CD4-positive, alpha-beta T cell treated with Interferon gamma for 1 hour (primary cell): Measurements from ENCODE around the gene AP2A2.

Experiments used
- DNase-seq: peaks from one replicate; pipeline ENCODE4 v3.0.0-alpha.2; 2020

The AP2A2 gene

DNA sequence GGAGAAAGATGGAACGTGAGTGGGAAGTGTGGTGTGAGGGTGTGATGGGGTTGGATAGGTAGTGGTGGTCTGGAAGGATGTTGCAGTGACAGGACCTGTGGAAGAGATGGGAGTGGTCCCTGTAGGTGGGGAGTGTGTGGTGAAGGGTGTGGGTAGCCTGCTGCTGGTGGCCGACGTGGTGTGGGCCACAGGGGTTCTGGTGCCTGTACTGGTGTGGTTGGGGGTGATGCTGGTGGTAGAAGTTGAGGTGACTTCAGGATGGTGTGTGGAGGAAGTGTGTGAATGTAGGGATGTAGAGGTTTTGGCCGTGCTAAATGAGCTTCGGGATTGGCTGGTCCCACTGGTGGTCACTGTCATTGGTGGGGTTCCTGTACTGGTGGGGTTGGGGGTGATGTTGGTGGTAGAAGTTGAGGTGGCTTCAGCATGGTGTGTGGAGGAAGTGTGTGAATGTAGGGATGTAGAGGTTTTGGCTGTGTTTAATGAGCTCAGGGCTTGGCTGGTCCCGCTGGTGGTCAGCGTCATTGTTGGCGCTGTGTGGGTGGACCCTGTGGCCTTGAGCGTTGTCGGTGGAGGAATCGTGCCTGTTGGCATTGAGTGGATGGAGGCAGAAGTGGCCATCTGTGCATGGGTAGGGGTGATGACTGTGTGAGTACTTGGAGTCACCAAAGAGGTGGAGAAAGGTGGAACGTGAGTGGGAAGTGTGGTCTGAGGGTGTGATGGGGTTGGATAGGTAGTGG lies 91.8 kb downstream of the AP2A2 start:
- no peak for DNase-seq

DNA sequence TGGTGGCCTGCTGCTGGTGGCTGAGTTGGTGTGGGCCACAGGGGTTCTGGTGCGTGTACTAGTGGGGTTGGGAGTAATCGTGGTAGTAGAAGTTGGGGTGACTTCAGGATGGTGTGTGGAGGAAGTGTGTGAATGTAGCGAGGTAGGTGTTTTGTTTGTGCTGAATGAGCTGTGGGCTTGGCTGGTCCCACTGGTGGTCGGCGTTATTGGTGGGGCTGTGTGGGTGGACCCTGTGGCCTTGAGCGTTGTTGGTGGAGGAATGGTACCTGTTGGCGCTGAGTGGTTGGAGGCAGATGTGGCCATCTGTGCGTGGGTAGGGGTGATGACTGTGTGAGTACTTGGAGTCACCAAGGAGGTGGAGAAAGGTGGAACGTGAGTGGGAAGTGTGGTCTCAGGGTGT lies 92.4 kb downstream of the AP2A2 start:
- no peak for DNase-seq

DNA sequence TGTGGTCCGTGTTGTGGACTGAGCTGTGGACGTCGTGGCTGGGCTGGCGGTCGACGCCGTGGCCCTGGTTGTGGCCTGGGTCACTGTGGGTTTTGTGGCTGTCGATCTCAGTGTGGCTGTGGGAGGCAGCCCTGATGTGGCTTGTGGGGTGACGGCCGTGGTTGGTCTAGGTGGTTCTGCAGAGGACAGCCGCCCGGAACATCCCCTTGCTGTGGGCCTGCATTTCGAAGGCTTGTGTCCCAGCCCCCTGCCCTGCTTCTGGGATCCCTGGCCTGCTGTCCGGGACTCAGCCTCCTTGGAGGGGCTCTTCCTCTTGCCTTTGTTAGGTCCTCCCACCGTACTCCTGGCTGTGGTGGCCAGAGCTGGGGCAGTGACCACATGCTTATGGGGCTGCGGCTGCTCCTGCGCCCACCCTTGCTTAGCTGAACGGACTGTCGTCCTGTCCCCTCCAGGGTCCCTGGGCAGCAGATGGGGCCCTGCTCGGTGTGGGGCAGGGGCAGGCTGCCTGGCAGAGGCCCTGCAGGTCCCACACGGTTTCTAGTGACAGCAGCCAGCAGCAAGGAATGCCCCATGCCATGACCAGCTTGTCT lies 93.7 kb downstream of the AP2A2 start:
- DNase-seq = no peak

DNA sequence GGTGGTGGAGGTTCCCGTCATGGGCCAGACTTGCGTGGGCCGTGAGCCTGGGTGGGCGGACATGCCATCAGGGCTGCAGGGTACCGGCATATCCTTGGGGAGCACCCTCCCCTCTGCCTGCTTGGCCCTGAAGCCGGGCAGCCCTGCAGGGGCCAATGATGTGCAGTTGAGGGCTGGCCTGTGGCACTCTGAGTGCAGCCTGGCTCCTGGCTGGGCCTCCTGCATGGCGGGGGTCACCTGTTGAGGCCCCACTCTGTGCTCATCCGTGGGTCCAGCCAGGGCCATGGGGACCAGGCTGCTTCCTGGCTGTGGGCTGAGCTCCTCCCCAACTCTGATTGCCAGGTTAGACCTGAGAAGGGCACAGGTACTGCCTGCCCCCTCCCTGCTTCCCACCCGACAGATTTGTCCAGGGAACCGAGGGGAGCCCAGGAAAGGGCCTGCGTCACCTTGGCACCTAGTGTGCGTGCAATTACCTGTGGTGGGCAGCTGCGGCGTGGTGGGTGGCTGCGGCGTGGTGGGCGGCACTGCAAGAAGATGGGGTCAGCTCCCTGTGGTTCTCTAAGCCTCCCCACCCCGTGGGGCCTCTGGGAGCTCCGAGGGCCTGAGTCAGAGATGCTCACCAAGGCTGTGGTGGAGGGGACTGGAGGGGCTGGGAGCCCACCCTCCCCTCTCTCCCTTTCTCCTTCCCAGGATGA lies 94.7 kb downstream of the AP2A2 start:
- no peak for DNase-seq

DNA sequence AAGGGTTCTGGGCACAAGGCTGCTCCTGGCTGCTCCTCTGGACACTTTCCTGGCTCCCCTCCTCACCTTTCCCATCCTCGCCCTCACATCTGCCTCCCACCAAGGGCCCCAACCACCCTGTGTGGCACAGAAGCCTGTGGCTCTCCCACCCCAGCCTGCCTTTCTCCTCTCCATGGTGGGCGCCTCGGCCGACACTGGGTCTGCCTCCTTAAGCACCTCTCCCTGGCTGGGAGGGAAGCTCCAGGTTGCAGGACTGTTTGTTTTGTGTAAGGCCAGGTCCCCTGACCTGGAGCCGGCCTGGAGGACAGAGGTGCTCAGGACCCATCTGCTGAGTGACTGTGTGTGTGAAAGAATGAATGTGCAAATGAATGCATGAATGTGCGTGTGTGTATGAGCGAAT lies 96.7 kb downstream of the AP2A2 start:
- no peak for DNase-seq

DNA sequence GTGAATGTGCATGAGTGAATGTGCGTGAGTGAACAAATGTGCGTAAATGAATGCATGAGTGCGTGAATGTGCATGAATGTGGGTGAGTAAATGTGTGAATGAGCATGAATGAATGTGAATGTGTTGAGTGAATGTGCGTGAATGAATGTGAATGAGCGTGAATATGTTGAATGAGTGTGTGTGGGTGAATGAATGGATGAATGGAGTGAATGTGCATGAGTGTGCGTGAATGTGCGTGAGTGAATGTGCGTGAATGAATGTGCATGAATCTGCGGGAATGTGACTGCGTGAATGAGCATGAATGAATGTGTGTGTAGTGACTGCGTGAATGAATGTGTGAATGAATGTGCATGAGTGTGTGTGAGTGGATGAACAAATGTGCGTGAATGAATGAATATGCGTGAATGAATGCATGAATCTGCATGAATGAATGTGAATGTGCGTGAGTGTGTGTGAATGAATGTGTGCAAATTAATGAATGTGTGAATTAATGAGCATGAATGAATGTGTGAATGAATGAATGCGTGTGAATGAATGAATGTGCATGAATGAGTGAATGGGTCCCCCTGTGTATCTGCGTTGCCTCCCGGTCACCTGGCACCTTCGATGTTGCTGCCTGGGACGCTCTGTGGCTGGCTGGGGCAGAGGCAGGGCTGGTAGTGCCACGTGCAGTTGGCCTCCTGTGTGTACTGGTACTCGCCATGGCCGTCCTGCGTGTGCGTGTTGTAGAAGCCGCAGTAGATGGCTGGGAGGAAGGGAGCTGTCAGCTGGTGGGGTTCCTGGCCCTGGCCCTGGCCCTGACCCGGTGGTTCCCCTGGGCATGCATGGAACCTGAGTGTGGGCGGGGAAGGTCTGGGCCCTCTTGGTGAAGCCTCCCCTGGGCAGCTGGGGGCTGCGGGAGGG lies 97.5 kb downstream of the AP2A2 start:
- no peak for DNase-seq

DNA sequence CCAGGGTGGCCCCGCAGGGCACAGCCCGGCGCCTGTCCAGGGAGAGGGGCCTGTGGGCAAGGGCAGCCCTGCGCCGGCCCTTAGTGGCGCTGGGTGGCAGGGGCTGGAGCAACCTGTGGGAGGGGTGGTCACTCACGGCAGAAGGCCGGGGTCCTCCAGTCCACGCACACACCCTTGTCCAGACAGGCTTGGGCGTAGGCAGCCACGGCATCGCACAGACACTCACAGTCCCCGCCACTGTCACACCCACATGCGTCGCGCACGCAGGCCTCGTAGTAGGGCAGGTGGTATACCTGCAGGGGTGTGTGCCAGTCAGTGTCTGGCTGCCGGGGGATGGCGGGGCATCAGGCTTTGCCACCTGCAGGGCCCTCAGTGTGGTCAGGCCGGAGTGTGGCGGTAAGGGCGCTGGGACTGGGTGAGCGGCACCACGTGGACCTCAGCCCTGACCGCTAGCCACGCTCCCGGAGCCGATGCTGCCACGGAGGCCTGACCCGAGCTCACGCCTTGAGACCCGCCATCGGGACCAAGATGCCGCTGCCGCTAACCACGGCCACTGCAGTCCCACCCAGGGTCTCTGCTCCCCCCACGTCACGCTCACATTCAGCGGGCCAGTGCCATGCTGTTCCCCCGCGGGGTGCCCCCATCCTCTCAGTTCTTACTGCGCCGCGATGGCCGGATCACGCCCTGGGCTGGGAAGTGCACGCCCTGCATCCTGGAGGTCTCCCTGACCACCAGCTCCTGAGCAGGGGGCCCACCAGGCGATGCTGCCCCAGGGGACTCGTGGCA lies 98.3 kb downstream of the AP2A2 start:
- no peak for DNase-seq

DNA sequence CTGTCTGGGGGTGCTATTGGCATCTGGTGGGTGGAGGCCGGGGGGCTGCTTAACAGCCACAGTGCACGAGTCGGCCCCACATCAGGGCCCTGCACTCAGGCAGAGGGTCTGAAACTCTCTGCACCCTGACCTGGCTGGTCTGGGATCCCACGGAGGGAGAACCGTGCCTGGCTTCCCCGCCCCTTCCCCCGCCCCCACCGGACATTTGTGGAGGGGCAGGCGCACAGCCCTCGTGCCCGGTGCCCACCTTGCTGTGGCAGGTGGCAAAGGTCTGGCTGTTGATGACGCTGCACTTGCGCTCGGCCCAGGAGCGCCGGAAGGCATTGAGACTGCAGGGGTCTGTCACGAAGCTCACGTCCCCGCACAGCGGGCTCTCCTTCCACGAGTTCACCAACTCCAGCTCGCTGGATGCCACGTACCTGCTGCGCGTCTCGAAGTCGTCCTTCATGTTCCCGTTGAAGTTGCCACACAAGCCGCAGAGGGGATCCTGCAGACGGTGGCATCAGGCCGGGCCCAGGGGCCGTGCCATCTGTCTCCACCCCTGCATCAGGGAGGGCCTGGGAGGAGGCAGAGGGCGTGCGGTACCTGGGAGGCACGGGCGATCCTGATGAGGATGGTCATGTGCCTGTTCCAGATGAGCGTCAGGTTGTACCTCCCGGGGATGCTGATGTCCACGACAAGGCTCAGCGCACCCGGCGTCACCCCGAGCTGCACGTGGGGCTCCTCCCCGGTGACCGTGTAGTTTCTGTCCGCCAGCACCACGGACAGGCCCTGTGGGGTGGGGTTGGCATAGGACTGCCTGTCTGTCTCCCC lies 99.1 kb downstream of the AP2A2 start:
- no peak for DNase-seq

DNA sequence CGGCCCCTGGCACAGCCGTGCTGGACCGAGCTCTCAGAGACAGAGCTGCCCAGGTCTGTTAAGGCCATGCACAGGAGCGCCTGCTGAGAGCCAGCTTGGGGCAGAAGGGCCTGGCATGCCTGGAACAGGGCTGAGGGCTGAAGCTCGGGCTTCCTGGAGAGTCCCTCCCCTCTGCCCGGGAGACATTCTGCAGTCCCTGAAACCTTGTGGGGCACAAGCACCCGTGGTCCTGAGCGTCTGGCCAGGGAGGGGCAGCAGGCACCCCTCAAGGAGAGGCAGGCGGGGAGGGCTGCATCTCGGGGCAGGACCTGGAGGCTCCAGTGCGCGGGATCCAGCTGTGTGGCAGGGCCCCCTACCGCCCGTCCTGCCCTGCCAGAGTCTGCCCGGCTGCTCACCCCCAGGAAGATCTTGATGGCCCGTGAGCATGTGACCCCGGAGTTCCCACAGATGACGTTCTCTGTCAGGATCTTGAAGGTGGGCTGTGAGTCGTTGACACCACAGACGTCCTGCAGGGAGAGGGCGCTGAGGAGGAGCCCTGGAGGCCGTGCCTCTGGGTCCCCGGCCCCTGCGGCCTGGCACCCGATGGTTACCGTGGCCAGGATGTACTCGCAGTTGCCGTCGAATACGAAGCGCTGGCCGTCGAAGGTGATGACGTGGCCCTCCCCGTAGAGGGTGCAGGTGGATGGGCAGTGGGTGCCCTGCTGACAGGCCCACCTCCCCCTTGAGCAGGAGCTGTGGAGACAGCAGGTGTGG lies 99.9 kb downstream of the AP2A2 start:
- DNase-seq = no peak

DNA sequence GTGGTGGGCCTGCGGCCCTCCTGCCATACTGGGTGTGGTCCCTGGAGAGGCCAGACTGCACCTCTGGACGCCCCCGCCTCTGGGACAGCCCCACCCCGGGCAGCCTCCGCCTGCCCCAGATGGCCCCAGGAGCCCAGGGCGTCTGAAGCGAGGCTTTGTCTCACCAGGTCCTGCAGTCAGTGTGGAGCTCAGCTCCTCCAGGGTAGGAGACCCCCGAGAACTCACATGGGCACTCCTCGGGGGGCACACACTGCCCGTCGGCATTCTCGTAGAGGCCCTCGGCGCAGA lies 100.4 kb downstream of the AP2A2 start:
- DNase-seq = no peak

DNA sequence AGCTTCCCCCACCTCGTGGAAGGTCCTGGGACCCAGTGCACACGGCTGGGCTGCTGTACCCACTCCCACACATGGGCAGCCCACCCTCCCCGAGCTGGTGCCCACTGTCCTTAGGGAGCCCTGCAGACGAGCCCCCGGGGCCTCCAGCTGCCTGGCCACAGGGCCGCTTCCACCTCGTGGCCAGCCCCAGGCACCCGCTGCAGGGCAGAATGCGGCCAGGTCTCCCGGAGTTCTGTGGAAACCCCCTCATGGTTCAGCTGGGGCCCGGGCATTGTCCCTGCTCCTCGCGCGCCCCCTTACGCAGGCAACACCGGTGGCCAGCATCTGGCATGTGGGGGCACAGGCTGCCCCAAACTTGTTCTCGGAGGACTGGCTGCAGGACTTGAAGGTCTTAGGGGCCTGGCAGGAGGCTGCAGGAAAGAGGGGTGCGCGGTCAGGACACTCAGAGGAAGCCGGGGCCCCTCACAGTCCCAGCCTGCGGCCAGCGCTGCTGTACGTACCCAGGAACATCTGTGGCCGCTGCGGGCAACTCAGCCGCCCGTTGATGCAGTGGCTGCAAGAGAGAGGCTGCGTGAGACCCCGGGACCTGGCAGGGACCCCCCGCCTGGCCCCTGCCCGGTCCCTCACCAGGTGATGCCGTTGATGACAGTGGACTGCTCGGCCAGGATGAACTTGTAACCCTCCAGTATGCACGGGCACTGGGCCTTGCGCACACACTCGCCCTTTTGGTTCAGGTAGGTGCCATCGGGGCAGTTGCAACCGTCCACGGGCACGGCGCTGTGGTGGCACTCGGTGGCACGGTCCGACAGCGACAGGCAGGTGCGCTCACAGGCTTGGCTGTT lies 101.2 kb downstream of the AP2A2 start:
- no peak for DNase-seq

DNA sequence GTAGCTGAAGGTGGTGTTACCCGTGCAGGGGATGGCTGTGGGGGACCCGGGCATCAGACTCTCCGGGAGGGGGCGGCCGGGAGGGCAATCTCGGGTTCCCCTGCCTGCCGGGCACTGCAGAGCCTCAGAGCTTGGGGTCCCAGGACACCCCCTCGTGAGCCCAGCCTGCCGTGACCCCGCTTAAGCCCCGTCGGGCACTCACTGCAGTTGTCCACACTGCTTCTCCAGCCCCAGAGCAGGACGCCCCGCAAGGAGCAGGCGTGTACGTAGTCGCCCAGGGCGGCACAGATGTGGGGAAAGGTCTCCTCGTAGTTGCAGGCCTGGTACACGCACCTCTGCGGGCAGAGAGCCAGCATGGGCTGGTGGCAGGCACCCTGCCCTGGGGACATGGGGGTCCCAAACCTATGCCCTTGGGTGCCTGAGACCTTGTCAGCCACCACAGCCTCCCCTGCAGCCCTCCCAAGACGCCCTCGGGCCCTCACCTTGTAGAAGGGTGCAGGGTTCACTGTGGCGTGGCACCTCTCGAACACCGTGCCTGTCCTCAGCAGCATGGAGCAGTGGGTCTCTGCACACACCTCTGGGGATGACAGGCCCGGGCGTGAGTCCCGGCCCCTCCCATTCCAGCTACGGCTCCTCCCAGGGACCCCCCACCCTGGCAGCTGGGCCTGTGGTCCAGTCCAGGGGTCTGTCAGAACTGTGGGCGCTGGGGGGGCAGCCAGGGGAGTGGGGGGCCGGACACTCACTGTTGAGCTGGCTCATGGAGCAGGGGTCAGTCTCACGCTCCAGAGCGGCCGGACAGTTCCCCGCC lies 102.0 kb downstream of the AP2A2 start:
- no peak for DNase-seq

DNA sequence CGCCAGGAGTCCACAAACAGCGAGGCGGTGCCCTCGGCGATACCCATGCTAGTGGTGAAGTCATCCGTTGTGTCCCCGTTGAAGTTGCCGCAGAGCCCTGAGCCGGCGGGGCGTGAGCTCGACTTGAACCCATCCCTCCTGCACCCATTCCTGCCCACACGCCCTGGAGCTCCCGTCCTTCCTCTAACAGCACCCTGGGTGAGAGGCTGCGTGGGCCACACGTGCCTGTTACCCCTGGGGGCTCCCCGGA lies 102.5 kb downstream of the AP2A2 start:
- no peak for DNase-seq

DNA sequence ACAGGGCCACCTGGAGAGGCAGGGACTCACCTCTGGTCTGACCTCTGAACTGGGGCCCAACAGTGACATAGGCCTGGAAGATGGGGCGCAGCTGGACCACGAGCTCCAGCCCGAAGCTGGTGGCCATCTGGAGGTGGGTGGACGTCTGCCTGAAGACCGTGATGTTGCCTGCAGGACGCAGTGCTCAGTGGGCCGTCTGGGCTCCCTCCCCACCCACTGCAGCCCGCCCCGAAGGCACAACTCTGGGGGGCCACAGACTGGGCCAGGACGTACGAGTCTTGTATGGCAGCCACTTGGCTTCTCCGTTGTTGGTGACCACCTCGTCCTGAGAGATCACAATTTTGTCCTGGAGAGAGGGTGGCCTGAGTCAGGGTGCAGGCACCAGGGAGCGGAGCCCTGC lies 102.9 kb downstream of the AP2A2 start:
- DNase-seq = no peak

DNA sequence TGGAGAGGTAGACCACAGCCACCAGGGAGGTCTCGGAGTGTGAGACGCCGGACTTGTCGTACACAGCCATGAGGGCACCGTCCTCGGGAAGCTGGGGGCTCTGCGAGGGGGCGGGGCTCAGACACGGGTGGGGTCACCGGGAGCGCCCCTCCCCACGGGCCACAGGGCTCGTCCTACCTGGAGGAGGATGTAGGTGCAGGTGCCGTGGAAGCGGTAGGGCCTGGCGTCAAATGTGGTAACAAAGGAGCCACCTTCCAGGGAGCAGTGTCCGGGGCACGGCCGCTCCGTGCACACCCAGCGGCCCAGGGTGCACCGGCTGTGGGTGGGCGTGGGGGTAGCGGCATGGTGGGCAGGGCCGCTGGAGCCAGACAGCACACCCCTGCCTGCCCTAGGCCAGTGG lies 103.4 kb downstream of the AP2A2 start:
- no peak for DNase-seq

DNA sequence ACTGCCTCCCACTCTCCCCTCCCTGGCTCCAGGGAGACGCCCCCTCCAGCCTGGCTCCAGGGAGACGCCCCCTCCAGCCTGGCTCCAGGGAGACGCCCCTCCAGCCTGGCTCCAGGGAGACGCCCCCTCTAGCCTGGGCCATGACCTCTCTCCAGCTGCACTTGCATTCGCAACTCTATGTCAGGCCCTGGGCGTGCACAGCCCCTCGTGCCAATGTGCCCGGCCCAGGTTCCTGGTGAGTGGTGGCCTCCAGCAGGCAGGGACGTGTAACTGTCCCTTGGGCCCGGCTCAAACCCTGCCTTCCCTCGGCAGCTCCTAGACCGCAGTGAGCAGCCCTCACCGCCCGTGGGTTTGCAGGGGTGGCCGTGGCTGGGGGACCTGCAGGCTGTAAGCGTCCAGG lies 104.0 kb downstream of the AP2A2 start:
- no peak for DNase-seq

DNA sequence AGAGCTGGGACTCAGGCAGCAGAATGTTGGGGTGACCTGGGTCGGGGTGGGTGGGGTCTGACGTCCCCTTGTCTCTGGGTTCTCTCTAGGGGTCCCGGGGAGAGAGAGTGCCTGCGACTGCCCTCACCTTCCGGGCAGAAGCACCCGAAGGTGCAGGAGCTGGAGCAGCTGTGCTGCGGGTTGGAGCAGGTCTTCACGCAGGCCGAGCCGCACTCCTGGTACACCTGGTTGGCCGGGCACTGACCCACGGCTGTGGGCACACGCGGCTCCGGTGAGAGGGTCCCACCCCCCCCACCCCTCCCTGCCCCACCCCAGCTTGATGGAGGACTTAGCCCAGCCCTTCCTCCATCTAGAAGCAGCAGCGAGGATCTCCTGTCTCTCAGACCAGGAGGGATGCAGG lies 104.4 kb downstream of the AP2A2 start:
- no peak for DNase-seq

DNA sequence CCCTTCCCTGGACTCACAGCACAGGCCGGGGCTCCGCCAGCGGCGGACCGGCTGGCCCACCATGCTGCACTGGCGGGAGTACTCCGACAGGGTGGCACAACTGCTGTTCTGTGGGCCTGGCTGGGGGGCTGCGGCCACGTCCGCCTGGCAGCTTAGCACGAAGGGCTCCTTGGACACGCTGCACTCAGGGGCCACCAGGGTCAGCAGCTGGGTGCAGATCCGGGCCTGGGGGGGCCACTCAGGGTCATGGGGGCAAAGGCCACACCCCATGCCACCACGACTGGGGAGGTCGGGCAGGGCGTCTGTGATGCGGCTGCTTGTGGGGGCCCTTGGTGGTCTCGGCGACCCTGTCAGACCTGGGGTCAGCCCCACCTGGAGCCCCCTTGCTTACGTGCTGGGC lies 104.9 kb downstream of the AP2A2 start:
- no peak for DNase-seq

DNA sequence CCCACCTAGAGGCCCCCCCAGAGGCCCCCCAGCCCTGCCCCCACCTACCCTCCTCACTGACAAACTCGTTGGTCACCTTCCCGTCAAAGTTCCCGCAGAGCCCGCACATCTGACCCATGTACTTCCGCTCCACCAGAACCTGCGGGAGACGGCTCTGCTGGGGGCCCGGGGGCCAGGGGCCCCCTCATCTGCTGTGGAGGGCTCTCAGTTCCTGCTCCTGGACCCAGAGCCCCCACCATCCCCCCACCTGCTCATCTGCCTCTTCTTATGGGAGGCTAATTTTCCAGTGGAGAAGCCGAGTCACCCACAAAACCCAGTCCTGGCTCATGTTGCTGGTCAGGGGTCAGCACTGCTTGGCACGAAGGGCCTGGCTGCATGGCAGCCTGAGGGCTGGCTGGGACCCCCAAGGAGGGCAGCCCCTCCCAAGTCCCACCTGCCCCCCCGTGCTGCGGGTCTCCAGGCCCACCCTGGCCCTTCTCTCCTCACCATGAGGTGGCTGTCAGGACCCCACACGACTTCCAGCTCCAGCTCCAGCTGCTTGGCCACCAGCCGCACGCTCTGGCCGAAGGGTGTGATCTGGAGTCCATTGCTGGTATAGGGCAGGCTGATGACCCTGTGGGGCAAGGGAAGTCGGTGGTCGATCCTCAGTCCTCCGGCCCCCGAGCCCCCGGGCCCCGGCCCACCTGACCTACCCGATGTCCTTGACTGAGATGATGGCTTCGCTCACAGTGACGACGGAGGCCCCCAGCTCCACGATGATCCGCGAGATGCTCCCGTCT lies 105.6 kb downstream of the AP2A2 start:
- DNase-seq = no peak
